GM23248 (cell line): Measurements from ENCODE around the gene RHOT2. TPM values are rescaled to one million over a fixed set of nuclear protein-coding genes. Genes with fewer than 3 reads are reported as not detected.

ENCODE experiments used
- DNase-seq: peaks from one replicate; pipeline ENCODE4 v3.0.0-alpha.2; 2015
- H2AFZ ChIP-seq: fragments of 200-600 bp; sonication (generic); 2 replicates; pipeline ENCODE4 v1.6.1; 2016; ENCODE audit warnings: antibody characterized with exemption
- H3F3A ChIP-seq: fragments of 200-600 bp; sonication (generic); 2 replicates; pipeline ENCODE4 v1.6.1; 2016; ENCODE audit warnings: mild to moderate bottlenecking, antibody characterized with exemption, mixed run types; ENCODE audit not compliant: insufficient read depth
- H3K27ac ChIP-seq: fragments of 200-600 bp; sonication (generic); 2 replicates; pipeline ENCODE4 v1.5.1; 2016; ENCODE audit warnings: mild to moderate bottlenecking
- H3K27me3 ChIP-seq: fragments of 200-600 bp; sonication (generic); replicated peaks from 2 replicates; pipeline ENCODE4 v1.6.1; 2016; ENCODE audit warnings: mild to moderate bottlenecking; ENCODE audit not compliant: insufficient read depth
- H3K36me3 ChIP-seq: fragments of 200-600 bp; sonication (generic); 2 replicates; pipeline ENCODE4 v1.6.1; 2016; ENCODE audit warnings: low read depth, mild to moderate bottlenecking
- H3K4me1 ChIP-seq: fragments of 200-600 bp; sonication (generic); 2 replicates; pipeline ENCODE4 v1.6.1; 2016; ENCODE audit warnings: mild to moderate bottlenecking; ENCODE audit not compliant: insufficient read depth
- H3K4me2 ChIP-seq: fragments of 200-600 bp; sonication (generic); one replicate; pipeline ENCODE4 v1.6.1; 2016; ENCODE audit warnings: mild to moderate bottlenecking; ENCODE audit not compliant: unreplicated experiment
- H3K4me3 ChIP-seq: fragments of 200-600 bp; sonication (generic); 2 replicates; pipeline ENCODE4 v1.5.1; 2016; ENCODE audit warnings: mild to moderate bottlenecking
- H3K79me2 ChIP-seq: fragments of 200-600 bp; sonication (generic); 2 replicates; pipeline ENCODE4 v1.6.1; 2016; ENCODE audit warnings: mild to moderate bottlenecking; ENCODE audit not compliant: insufficient read depth
- H3K9ac ChIP-seq: fragments of 200-600 bp; sonication (generic); 2 replicates; pipeline ENCODE4 v1.6.1; 2016; ENCODE audit warnings: mild to moderate bottlenecking
- H3K9me2 ChIP-seq: fragments of 200-600 bp; sonication (generic); 2 replicates; pipeline ENCODE4 v1.6.1; 2016; ENCODE audit warnings: mixed run types, mild to moderate bottlenecking, moderate library complexity; ENCODE audit not compliant: insufficient read depth
- H3K9me3 ChIP-seq: fragments of 200-600 bp; sonication (generic); one replicate; pipeline ENCODE4 v1.6.1; 2017; ENCODE audit warnings: low read depth
- H4K20me1 ChIP-seq: fragments of 200-600 bp; sonication (generic); 2 replicates; pipeline ENCODE4 v1.6.0; 2016; ENCODE audit not compliant: insufficient read depth
- EZH2 ChIP-seq: fragments of 200-600 bp; sonication (generic); IDR thresholded peaks from 2 replicates; pipeline ENCODE4 v1.6.1; 2018; ENCODE audit warnings: antibody characterized with exemption, mild to moderate bottlenecking; ENCODE audit not compliant: insufficient read depth, poor library complexity, severe bottlenecking
- EZH2phosphoT487 ChIP-seq: fragments of 200-600 bp; sonication (generic); IDR thresholded peaks from 2 replicates; pipeline ENCODE4 v1.6.1; 2018; ENCODE audit warnings: antibody characterized with exemption, moderate library complexity, mild to moderate bottlenecking, low read depth; ENCODE audit not compliant: insufficient read depth
- WGBS, 2 experiments: methylation state at CpG; one replicate each; pipeline ENCODE4 v1.1.6; 2015 to 2017; ENCODE audit warnings: low lambda C conversion rate in 2 of 2, low coverage in 1 of 2; ENCODE audit errors: missing lambda C conversion rate in 2 of 2; 5-methylcytosine and 5-hydroxymethylcytosine counted together
- in situ Hi-C: fragments of 300-500 bp; cut with MboI; formaldehyde crosslinking; loops from 2 replicates; pipeline ENCODE4 v1.15.0; 2020
- polyA plus RNA-seq: library from polyadenylated mRNA; unstranded; fragments of >200 nt; fragmentation: Nextera tagmentation; extraction: Ambion mirVana; gene quantifications from 2 replicates; pipeline ENCODE4 v1.2.1, GENCODE V29; 2016
- total RNA-seq: library from RNA; depleted of rRNA; stranded (reverse); fragments of >200 nt; shearing (Covaris generic); gene quantifications from 2 replicates; pipeline ENCODE4 v1.2.3, GENCODE V29; 2014

The RHOT2 gene
- total and polyA plus RNA-seq, 2 experiments from 2014 or later = 65.9 to 70.0 TPM

GRCh38 chr16:719815-720446 lies 52.0 kb downstream of the RHOT2 start:
- Histone ChIP-seq H3K9me3 (no peaks in the 10 kb centered on the region), H3K9ac (peak overlapping the region; percentile 75), H3K9me2 (no peaks in the 10 kb centered on the region), H3K4me1 (peaks cover 4% of the 10 kb centered on the region; the same call in 1 of the 2 replicates), H3K79me2 (no peaks in the 10 kb centered on the region; the same call in 1 of the 2 replicates), H3K27me3 (no peaks in the 10 kb centered on the region), H3K36me3 (no peaks in the 10 kb centered on the region), H3K4me2 (peak overlapping the region; percentile 76), H4K20me1 (no peaks in the 10 kb centered on the region), H3K4me3 (peak overlapping the region; percentile 75), H3K27ac (peak overlapping the region; percentile 58), H2AFZ (peak overlapping the region; percentile 72), H3F3A (no peaks in the 10 kb centered on the region)
- TF ChIP-seq EZH2 = no peak
- TF ChIP-seq EZH2phosphoT487 = no peak
- peak; percentile 38 for DNase-seq
- in situ Hi-C loops = no loop called here
- WGBS, 2 experiments = 10 to 18% methylated on average over 15 to 16 of the region's 16 CpGs

- WGBS, 2 experiments = 0 to 1% methylated on average over 32 to 38 of the region's 38 CpGs
- H3F3A ChIP-seq = no peaks in the 10 kb centered on the region
- peak overlapping the region; percentile 75 for H3K9ac ChIP-seq
- H3K27me3 ChIP-seq = no peaks in the 10 kb centered on the region
- peak overlapping the region; percentile 72 for H2AFZ ChIP-seq
- H3K36me3 ChIP-seq = no peaks in the 10 kb centered on the region
- no peak for TF ChIP-seq EZH2phosphoT487
- no peak for TF ChIP-seq EZH2
- peaks cover 4% of the 10 kb centered on the region; the same call in 1 of the 2 replicates for H3K4me1 ChIP-seq
- peak overlapping the region; percentile 75 for H3K4me3 ChIP-seq
- no peaks in the 10 kb centered on the region for H4K20me1 ChIP-seq
- no peaks in the 10 kb centered on the region for H3K9me3 ChIP-seq
- DNase-seq = peak; percentile 74
- no peaks in the 10 kb centered on the region; the same call in 1 of the 2 replicates for H3K79me2 ChIP-seq
- in situ Hi-C loops = no loop called here
- peak overlapping the region; percentile 76 for H3K4me2 ChIP-seq
- peak overlapping the region; percentile 58 for H3K27ac ChIP-seq
- no peaks in the 10 kb centered on the region for H3K9me2 ChIP-seq
Measured at GRCh38 chr16:720447-720989, 52.6 kb downstream of the RHOT2 start.

GRCh38 chr16:720990-721764 lies 53.2 kb downstream of the RHOT2 start, which contains the start of gene ANTKMT:
Gene ANTKMT, plus strand, starts transcription at chr16:721146. Its CDS starts 129 bp downstream, at chr16:721275.
- no peaks in the 10 kb centered on the region for H4K20me1 ChIP-seq
- H3K4me1 ChIP-seq = peaks cover 4% of the 10 kb centered on the region; the same call in 1 of the 2 replicates
- H3K27ac ChIP-seq = peak within 1 kb of the TSS; percentile 58
- no peaks in the 10 kb centered on the region for H3F3A ChIP-seq
- no peaks in the 10 kb centered on the region for H3K36me3 ChIP-seq
- no peaks in the 10 kb centered on the region; the same call in 1 of the 2 replicates for H3K79me2 ChIP-seq
- in situ Hi-C loops = no loop called here
- no peaks in the 10 kb centered on the region for H3K27me3 ChIP-seq
- peak within 1 kb of the TSS; percentile 72 for H2AFZ ChIP-seq
- peak; percentile 86 for DNase-seq
- H3K4me2 ChIP-seq = peak within 1 kb of the TSS; percentile 76
- H3K9ac ChIP-seq = peak within 1 kb of the TSS; percentile 75
- TF ChIP-seq EZH2phosphoT487 (no peak), EZH2 (no peak)
- WGBS, 2 experiments = 7 to 11% methylated on average over 68 to 85 of the region's 106 CpGs
- no peaks in the 10 kb centered on the region for H3K9me3 ChIP-seq
- H3K4me3 ChIP-seq = peak within 1 kb of the TSS; percentile 75
- H3K9me2 ChIP-seq = no peaks in the 10 kb centered on the region

- no peak overlapping the region for H3K27ac ChIP-seq
- in situ Hi-C loops = no loop called here
Measured at GRCh38 chr16:721765-722540, 54.0 kb downstream of the RHOT2 start.

More at GRCh38 chr16:721765-722540, 54.0 kb downstream of the RHOT2 start:
- Histone ChIP-seq H3F3A (no peaks in the 10 kb centered on the region), H2AFZ (no peak overlapping the region), H4K20me1 (no peaks in the 10 kb centered on the region), H3K4me3 (peak overlapping the region; percentile 75), H3K79me2 (no peaks in the 10 kb centered on the region; the same call in 1 of the 2 replicates), H3K9ac (no peak overlapping the region), H3K9me2 (no peaks in the 10 kb centered on the region), H3K36me3 (no peaks in the 10 kb centered on the region), H3K4me2 (peak overlapping the region; percentile 76), H3K9me3 (no peaks in the 10 kb centered on the region), H3K4me1 (peaks cover 4% of the 10 kb centered on the region; the same call in 1 of the 2 replicates), H3K27me3 (no peaks in the 10 kb centered on the region)
- no peak for DNase-seq
- TF ChIP-seq EZH2 (no peak), EZH2phosphoT487 (no peak)
- 89 to 90% methylated on average over 40 to 51 of the region's 51 CpGs for WGBS, 2 experiments
